Right ventricle myocardium superior (tissue), 1 donor: ENCODE data around the gene VIM. TPM values are rescaled to one million over a fixed set of nuclear protein-coding genes. Genes with fewer than 3 reads are reported as not detected.
"Not testable (repeated sequence)": the region's sequence is repeated elsewhere in the genome, so short reads cannot be mapped to it uniquely, and the experiment has no call there.

Experiments
- ATAC-seq: fragments of 200-7000 bp; cut with Tn5 transposase; one replicate; pipeline ENCODE4 v1.9.1; 2020; ENCODE audit warnings: mild to moderate bottlenecking; ENCODE audit not compliant: poor library complexity
- DNase-seq: peaks from one replicate; pipeline ENCODE4 v3.0.0-alpha.2; 2020
- intact Hi-C: fragments of 100-400 bp; cut with DNase I; formaldehyde crosslinking; loops from one replicate; pipeline ENCODE4 v1.11.2; 2022
- total RNA-seq: library from RNA; stranded (reverse); fragmentation: NEBNext Ultra II Directional; extraction: Animal tissue kit (Norgen Biotek cat#: 25700); gene quantifications from one replicate; pipeline ENCODE4 v1.2.1, GENCODE V29; 2021
- donor health status: DM: no; HTN: yes; CAD: no; lungs with severe emphysema.

Gene VIM
- total RNA-seq, 1 donor from 2014 or later = 364 TPM

DNA sequence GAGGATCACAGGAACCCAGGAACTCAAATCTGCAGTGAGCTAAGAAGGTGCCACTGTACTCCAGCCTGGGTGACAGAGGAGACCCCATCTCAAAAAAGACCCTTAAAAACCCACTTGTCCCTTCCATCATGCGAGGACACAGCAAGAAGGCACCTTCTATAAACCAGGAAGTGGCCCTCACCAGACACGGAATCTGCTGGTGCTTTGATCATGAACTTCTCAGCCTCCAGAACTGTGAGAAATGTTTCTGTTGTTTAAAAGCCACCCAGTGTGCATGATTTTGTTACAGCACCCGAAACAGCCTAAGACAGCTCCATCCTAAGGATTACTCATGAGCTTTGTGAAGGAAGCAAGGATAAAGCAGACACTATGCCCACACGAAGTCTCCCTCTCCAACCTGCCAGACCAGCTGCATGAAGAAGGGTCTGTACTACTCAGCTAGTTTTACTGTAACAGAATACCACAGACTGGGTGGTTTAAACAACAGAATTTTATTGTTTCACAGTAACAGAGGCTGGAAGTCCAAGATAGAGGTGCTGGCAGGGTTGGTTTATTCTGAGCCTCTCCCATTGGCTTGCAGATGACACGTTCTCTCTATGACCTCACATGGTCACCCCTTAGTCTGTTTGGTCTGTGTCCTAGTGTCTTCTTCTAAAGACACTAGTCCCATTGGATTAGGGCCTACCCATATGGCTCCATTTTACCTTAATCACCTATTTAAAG is 13.7 kb downstream of the VIM start:
- DNase-seq = no peak
- intact Hi-C loops = no loop called here
- ATAC-seq = no peak

- DNase-seq (no peak), ATAC-seq (no peak)
- intact Hi-C loops = no loop called here
Measured at GRCh38 chr10:17244700-17245365, 16.8 kb downstream of the VIM start.

DNA sequence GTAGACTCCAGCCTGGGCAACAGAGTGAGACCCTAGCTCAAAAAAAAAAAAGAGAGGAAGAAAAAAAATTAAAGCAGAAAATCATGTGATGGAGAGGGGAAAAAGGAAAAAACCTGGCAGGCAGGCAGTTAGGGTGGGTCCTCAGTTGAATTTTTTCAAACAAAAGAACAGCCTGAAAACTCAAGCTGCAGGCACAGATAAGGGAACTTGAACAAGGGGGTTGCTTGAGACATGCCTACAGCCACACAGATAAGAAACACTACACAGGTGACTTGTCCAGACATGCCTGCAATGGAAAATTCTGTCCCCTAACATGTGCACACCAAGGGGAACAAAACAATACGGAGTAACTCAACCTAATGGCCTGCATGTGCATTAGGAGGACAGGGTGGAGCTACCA is 19.2 kb downstream of the VIM start:
- no peak for DNase-seq
- intact Hi-C loops = no loop called here
- no peak for ATAC-seq

GRCh38 chr10:17248964-17249363 is 20.9 kb downstream of the VIM start:
- ATAC-seq (no peak), DNase-seq (no peak)
- intact Hi-C loops = no loop called here

DNA sequence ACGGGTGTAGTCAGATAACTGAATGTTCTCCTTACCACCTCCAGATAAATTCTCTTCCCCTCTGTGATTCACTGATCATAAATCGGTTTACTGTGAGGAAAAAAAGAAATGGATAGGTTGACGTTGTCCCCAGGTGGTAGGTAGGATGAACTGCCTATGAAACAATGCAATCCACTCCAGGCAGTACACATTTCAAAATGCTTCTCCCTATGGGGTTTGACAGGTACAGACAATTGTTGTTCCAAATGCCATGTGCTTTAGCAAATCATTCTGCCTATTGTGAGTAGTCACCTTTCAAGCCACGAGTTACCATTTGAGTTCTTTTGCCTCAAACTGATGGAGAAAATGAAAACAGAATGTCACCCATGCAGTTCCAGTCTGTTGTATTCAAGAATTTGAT is 21.8 kb downstream of the VIM start:
- no peak for ATAC-seq
- intact Hi-C loops = no loop called here

DNA sequence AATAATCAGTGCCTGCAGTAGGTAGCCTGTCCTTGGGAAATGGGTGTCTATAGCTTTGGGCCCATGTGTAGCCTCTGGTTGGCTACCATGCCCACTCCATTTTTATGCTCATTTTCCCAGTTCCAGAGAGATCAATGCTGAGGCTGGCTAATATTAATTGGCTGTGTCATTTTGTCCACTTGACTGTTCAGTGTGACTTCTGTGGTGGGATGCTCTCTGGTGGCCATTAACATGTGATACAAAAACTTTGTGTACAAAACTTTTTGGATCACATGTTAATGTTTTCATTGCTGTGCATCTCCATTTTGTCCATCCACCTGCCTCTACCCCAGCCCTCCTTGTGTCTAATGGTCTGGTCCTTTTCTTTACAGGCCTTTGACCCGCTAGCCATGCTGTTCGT is 22.7 kb downstream of the VIM start:
- no peak for ATAC-seq
- no peak for DNase-seq
- intact Hi-C loops = no loop called here

More for the DNA sequence above, 21.8 kb downstream of the VIM start:
- no peak for DNase-seq

GRCh38 chr10:17254543-17255050 is 26.6 kb downstream of the VIM start:
- not testable (repeated sequence) for ATAC-seq, DNase-seq
- intact Hi-C loops = loop anchor here (5.0 kb wide), 1 partner anchor 412 kb away; no protein-coding TSS in a partner anchor

GRCh38 chr10:17255512-17255911 is 27.5 kb downstream of the VIM start:
- no peak for ATAC-seq
- no peak for DNase-seq
- intact Hi-C loops = loop anchor here (5.0 kb wide), 1 partner anchor 413 kb away; no protein-coding TSS in a partner anchor

DNA sequence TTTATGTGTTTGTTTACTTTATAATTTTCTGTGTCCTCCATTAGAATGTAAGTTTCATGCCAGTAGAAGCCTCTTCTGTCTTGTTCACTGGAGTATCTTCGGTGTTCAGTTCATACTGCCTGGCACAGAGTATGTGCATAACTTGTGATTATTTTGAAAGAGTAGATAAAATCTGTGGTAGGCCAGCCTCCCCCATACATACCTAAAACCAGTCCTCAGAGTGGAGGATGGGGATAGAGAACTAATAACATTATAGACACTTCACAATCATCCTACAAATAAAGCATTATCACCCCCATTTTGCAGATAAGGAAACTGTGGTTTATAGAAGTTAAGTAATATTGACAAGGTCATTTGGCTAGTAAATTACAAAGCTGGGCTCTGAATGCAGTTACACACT is 28.0 kb downstream of the VIM start:
- ATAC-seq (no peak), DNase-seq (no peak)
- intact Hi-C loops = loop anchor here (5.0 kb wide), 1 partner anchor 414 kb away; no protein-coding TSS in a partner anchor

GRCh38 chr10:17256627-17257026 is 28.6 kb downstream of the VIM start:
- DNase-seq = no peak
- intact Hi-C loops = loop anchor here (5.0 kb wide), 1 partner anchor 414 kb away; no protein-coding TSS in a partner anchor
- no peak for ATAC-seq

- DNase-seq (no peak), ATAC-seq (peak; percentile 94)
- intact Hi-C loops = loop anchor here (5.0 kb wide), 1 partner anchor 415 kb away; no protein-coding TSS in a partner anchor
Measured at GRCh38 chr10:17257466-17258321, 29.7 kb downstream of the VIM start.

- DNase-seq (no peak), ATAC-seq (no peak)
- intact Hi-C loops = no loop called here
Measured at GRCh38 chr10:17262502-17262901, 34.5 kb downstream of the VIM start.

GRCh38 chr10:17263580-17263979 is 35.5 kb downstream of the VIM start:
- DNase-seq (no peak), ATAC-seq (no peak)
- intact Hi-C loops = no loop called here

- no peak for DNase-seq
- no peak for ATAC-seq
- intact Hi-C loops = no loop called here
Measured at GRCh38 chr10:17265468-17265867, 37.4 kb downstream of the VIM start.

GRCh38 chr10:17266549-17266948 is 38.5 kb downstream of the VIM start:
- intact Hi-C loops, ATAC-seq, DNase-seq: not testable (repeated sequence)

GRCh38 chr10:17272648-17273047 is 44.6 kb downstream of the VIM start:
- DNase-seq (no peak), ATAC-seq (no peak)
- intact Hi-C loops = no loop called here

DNA sequence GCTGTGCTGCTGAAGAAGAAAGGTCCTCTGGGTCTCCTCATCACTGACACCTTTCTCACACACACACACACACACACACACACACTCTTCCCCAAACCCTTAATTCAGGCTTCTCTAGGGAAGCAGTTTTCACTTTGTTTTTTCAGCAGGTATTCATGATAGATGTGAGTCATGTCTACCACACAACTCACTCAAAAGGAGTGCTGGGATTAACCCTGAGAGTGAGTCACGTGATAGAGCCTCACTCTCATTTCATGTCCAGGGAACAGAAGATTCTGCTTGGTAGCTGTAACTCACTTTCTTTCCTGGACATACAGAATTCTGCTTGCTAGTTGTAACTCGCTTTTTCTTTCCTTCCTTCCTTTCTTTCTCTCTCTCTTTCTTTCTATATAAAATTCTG is 45.4 kb downstream of the VIM start:
- no peak for ATAC-seq
- intact Hi-C loops = no loop called here
- DNase-seq = no peak

GRCh38 chr10:17276756-17277424 is 48.8 kb downstream of the VIM start:
- intact Hi-C loops = no loop called here
- DNase-seq (no peak), ATAC-seq (no peak)
